HCT116 (cell line): ENCODE measurements around the gene NR2E3. TPM values are rescaled to one million over a fixed set of nuclear protein-coding genes. Genes with fewer than 3 reads are reported as not detected.

Source experiments
- ATAC-seq: fragments of 200-7000 bp; cut with Tn5 transposase; 2 replicates; pipeline ENCODE4 v1.9.1; 2020; ENCODE audit warnings: mild to moderate bottlenecking, moderate library complexity
- BruUV-seq: library from RNA; stranded (reverse); fragments of 400-500 nt; replicated peaks from 2 replicates; lab custom pipeline; 2021; lab: Mats Ljungman, UMichigan
- CTCF ChIA-PET: fragments of 300-600 bp; sonication (Branson Sonifier 250); formaldehyde crosslinking; loops from one replicate; lab custom pipeline; 2021; ENCODE audit warnings: antibody characterized with exemption; lab: Charles Lee
- POLR2A ChIA-PET: fragments of 300-600, 350-600 bp; sonication (Branson Sonifier 250); formaldehyde crosslinking; loops from one replicate; lab custom pipeline; 2021; ENCODE audit warnings: antibody characterized with exemption; lab: Charles Lee
- RAD21 ChIA-PET, 2 experiments: fragments of 300-600 bp; sonication (Branson Sonifier 250); formaldehyde crosslinking; loops; one replicate each; lab custom pipeline; 2023; ENCODE audit warnings: low total read pairs in 2 of 2; ENCODE audit not compliant: uncharacterized antibody in 2 of 2, unreplicated experiment in 2 of 2, low non-redundant PET in 1 of 2; lab: Charles Lee
- DNase-seq: peaks from one replicate; pipeline ENCODE4 v3.0.0-alpha.2; 2010; ENCODE audit warnings: low read depth, low spot score
- H2AFZ ChIP-seq: fragments of 200-600 bp; shearing (Covaris generic), sonication (generic); 2 replicates; pipeline ENCODE4 v1.6.1; 2017; ENCODE audit warnings: low read depth, mixed run types, mixed read lengths, antibody characterized with exemption, low read length; ENCODE audit not compliant: poor library complexity, severe bottlenecking
- H3K27ac ChIP-seq: 2 replicates; pipeline ENCODE4 v1.5.1; 2012; ENCODE audit warnings: low read depth, low read length
- H3K27me3 ChIP-seq: fragments of 200-600 bp; sonication (generic); 2 replicates; pipeline ENCODE4 v1.6.1; 2016; ENCODE audit warnings: mixed run types, low read length, mixed read lengths; ENCODE audit not compliant: insufficient read depth
- H3K36me3 ChIP-seq, 2 experiments: fragments of 200-500 bp in 1 of 2; fragments of 200-600 bp in 1 of 2; sonication (Bioruptor generic) in 1 of 2; sonication (generic) in 1 of 2; 2 replicates each; pipeline versions ENCODE4 v1.5.1 to v1.6.1; 2014 to 2016; ENCODE audit warnings: low read length in 2 of 2, inconsistent platforms in 1 of 2, mixed read lengths in 1 of 2, mixed run types in 1 of 2; ENCODE audit not compliant: insufficient read depth in 2 of 2, control insufficient read depth in 1 of 2
- H3K4me1 ChIP-seq, 2 experiments: fragments of 200-600 bp in 1 of 2; sonication (generic) in 1 of 2; 2 replicates each; pipeline versions ENCODE4 v1.5.1 to v1.6.1; 2012 to 2017; ENCODE audit warnings: low read length in 2 of 2, inconsistent platforms in 1 of 2, mild to moderate bottlenecking in 1 of 2, mixed read lengths in 1 of 2, mixed run types in 1 of 2, moderate library complexity in 1 of 2; ENCODE audit not compliant: insufficient read depth in 2 of 2, control insufficient read depth in 1 of 2
- H3K4me2 ChIP-seq: fragments of 200-600 bp; sonication (generic); 2 replicates; pipeline ENCODE4 v1.6.1; 2017; ENCODE audit warnings: mixed run types, low read length, mixed read lengths
- H3K4me3 ChIP-seq, 2 experiments: fragments of 200-600 bp in 1 of 2; sonication (generic) in 1 of 2; replicated peaks in 1 of 2; 2 replicates each; pipeline ENCODE4 v1.5.1; 2011 to 2016; ENCODE audit warnings: low read length in 2 of 2, control low read depth in 1 of 2, low read depth in 1 of 2, mild to moderate bottlenecking in 1 of 2, mixed read lengths in 1 of 2, mixed run types in 1 of 2
- H3K79me2 ChIP-seq: fragments of 200-600 bp; sonication (generic); 2 replicates; pipeline ENCODE4 v1.6.1; 2017; ENCODE audit warnings: mild to moderate bottlenecking, mixed run types, low read length, moderate library complexity, mixed read lengths; ENCODE audit not compliant: insufficient read depth
- H3K9ac ChIP-seq: fragments of 200-600 bp; sonication (generic); 2 replicates; pipeline ENCODE4 v1.6.1; 2016; ENCODE audit warnings: low read length, mixed read lengths
- H3K9me2 ChIP-seq: fragments of 200-600 bp; sonication (generic), shearing (Covaris generic); 2 replicates; pipeline ENCODE4 v1.6.1; 2017; ENCODE audit warnings: mixed run types, mild to moderate bottlenecking, moderate library complexity; ENCODE audit not compliant: insufficient read depth
- H3K9me3 ChIP-seq, 2 experiments: fragments of 200-500 bp in 1 of 2; fragments of 200-600 bp in 1 of 2; sonication (Bioruptor generic) in 1 of 2; sonication (generic) in 1 of 2; 2 replicates each; pipeline ENCODE4 v1.6.1; 2014 to 2017; ENCODE audit warnings: low read length in 2 of 2, mixed read lengths in 2 of 2, inconsistent platforms in 1 of 2, low read depth in 1 of 2, mild to moderate bottlenecking in 1 of 2, mixed run types in 1 of 2, moderate library complexity in 1 of 2; ENCODE audit not compliant: control insufficient read depth in 1 of 2, insufficient read depth in 1 of 2
- H4K20me1 ChIP-seq: fragments of 200-600 bp; sonication (generic), shearing (Covaris generic); 2 replicates; pipeline ENCODE4 v1.6.1; 2017; ENCODE audit warnings: mixed run types, mild to moderate bottlenecking, moderate library complexity; ENCODE audit not compliant: insufficient read depth
- CTCF ChIP-seq, 3 experiments: fragments of 200-600 bp in 1 of 3; sonication (generic) in 1 of 3; IDR thresholded peaks in 2 of 3; conservative IDR thresholded peaks in 1 of 3; 2 replicates each; pipeline ENCODE4 v1.5.1; 2012 to 2017; ENCODE audit warnings: low read depth in 2 of 3, low read length in 2 of 3, antibody characterized with exemption in 1 of 3, borderline replicate concordance in 1 of 3, control low read depth in 1 of 3, mild to moderate bottlenecking in 1 of 3, mixed read lengths in 1 of 3, mixed run types in 1 of 3, moderate library complexity in 1 of 3; ENCODE audit not compliant: insufficient read depth in 1 of 3
- POLR2AphosphoS5 ChIP-seq: IDR thresholded peaks from 2 replicates; pipeline ENCODE4 v1.6.1; 2011; ENCODE audit warnings: mild to moderate bottlenecking, low read depth, low read length, moderate library complexity
- RAD21 ChIP-seq: IDR thresholded peaks from 2 replicates; pipeline ENCODE4 v1.6.1; 2012; ENCODE audit warnings: low read depth, mild to moderate bottlenecking
- SP1 ChIP-seq: IDR thresholded peaks from 2 replicates; pipeline ENCODE4 v1.6.1; 2012; ENCODE audit warnings: low read depth
- ZFX ChIP-seq: fragments of 450-650 bp; IDR thresholded peaks from 2 replicates; pipeline ENCODE4 v1.6.1; 2017
- intact Hi-C: fragments of 100-400 bp; cut with micrococcal nuclease; formaldehyde crosslinking; loops from 2 replicates; pipeline ENCODE4 v1.10.0; 2022
- total RNA-seq: library from RNA; stranded (reverse); gene quantifications from one replicate; pipeline ENCODE4 v1.2.1, GENCODE V29; 2021; ENCODE audit not compliant: unreplicated experiment
- TF ChIP-seq, protein P1 (sequence below): IDR thresholded peaks from 2 replicates; pipeline ENCODE4 v1.6.1; 2012

Gene NR2E3
- total RNA-seq, 1 experiment from 2014 or later, result 0.59 TPM

- Histone ChIP-seq H3K27ac (no peak overlapping the region), H3K9me3 (no peaks in the 10 kb centered on the region), H3K4me2 (no peak overlapping the region), H3K4me1 (peaks cover 3 to 11% of the 10 kb centered on the region in 2 experiments; a peak in 2 of 4 replicates), H3K36me3 (no peaks in the 10 kb centered on the region), H3K4me3 (no peak overlapping the region), H3K27me3 (no peaks in the 10 kb centered on the region), H2AFZ (no peak overlapping the region), H3K79me2 (no peaks in the 10 kb centered on the region), H4K20me1 (no peaks in the 10 kb centered on the region), H3K9ac (no peak overlapping the region), H3K9me2 (no peaks in the 10 kb centered on the region)
- no peak for TF ChIP-seq SP1
- no peak for TF ChIP-seq POLR2AphosphoS5
- no peak for TF ChIP-seq ZFX
- intact Hi-C loops, result no loop called here
- ChIA-PET CTCF (no interaction called here), POLR2A (no interaction called here), RAD21 (no interaction called here)
- no peak for ATAC-seq
- no TSS peak for BruUV-seq
- DNase-seq, result no peak
Measured at GRCh38 chr15:71782422-71783165, 27.8 kb upstream of the NR2E3 start.

- ATAC-seq (peak; percentile 76), DNase-seq (no peak)
- TF ChIP-seq RAD21 (peak; percentile 41), CTCF (IDR thresholded peaks at IDR 0.05 in 2 of 3, conservative IDR thresholded peaks at IDR 0.05 in 1 of 3; ENCODE audit: borderline replicate concordance in 1 of 3, insufficient read depth in 1 of 3, low read depth in 2 of 3, low read length in 2 of 3) (peak; percentile 29 to 87 (median 68); a peak in 5 of 6 replicates)
- TF ChIP-seq, protein P1, sequence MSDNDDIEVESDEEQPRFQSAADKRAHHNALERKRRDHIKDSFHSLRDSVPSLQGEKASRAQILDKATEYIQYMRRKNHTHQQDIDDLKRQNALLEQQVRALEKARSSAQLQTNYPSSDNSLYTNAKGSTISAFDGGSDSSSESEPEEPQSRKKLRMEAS, result no peak
Measured at GRCh38 chr15:71784719-71785118, 25.6 kb upstream of the NR2E3 start.

More at GRCh38 chr15:71784719-71785118, 25.6 kb upstream of the NR2E3 start:
- H3K9me3 ChIP-seq, result no peaks in the 10 kb centered on the region
- no peak overlapping the region for H2AFZ ChIP-seq
- no peak overlapping the region for H3K4me3 ChIP-seq
- H3K36me3 ChIP-seq, result no peaks in the 10 kb centered on the region
- no peaks in the 10 kb centered on the region for H3K79me2 ChIP-seq
- H3K4me1 ChIP-seq, result peaks cover 7 to 13% of the 10 kb centered on the region in 2 experiments; a peak in 3 of 4 replicates
- BruUV-seq, result no TSS peak
- ChIA-PET CTCF (interaction anchor here (0.8 to 1.3 kb wide), 2 partner anchors 12 to 371 kb away, joined by 3 to 4 read pairs; no protein-coding TSS in a partner anchor), RAD21 (interaction anchor here in 1 of 2 experiments (0.7 kb wide), 1 partner anchor 30 kb away, joined by 3 read pairs; no protein-coding TSS in a partner anchor), POLR2A (no interaction called here)
- no peak overlapping the region for H3K4me2 ChIP-seq
- H3K9ac ChIP-seq, result no peak overlapping the region
- intact Hi-C loops, result no loop called here
- H4K20me1 ChIP-seq, result no peaks in the 10 kb centered on the region
- no peaks in the 10 kb centered on the region for H3K9me2 ChIP-seq
- no peak overlapping the region for H3K27ac ChIP-seq
- H3K27me3 ChIP-seq, result no peaks in the 10 kb centered on the region
